ENCODE data around the gene CDCA5.
A peak's percentile ranks its signal among the peaks of the same experiment; 100 is the strongest.

Gene CDCA5

GRCh38 chr11:65100674-65101350, 17.0 kb upstream of the CDCA5 start:
- no peak for DNase-seq
- Histone ChIP-seq H3K27ac (no peak overlapping the region), H3K36me3 (peaks cover 17% of the 10 kb centered on the region), H3K27me3 (ENCODE audit: insufficient read depth, low read depth, severe bottlenecking) (no peaks in the 10 kb centered on the region), H3K9me3 (ENCODE audit: severe bottlenecking) (no peaks in the 10 kb centered on the region), H3K4me3 (ENCODE audit: low read depth, low read length) (no peak overlapping the region)
- no peak for TF ChIP-seq CTCF (IDR thresholded peaks at IDR 0.05; ENCODE audit: low read depth, low read length)

- Histone ChIP-seq H3K27me3 (ENCODE audit: insufficient read depth, low read depth, severe bottlenecking) (no peaks in the 10 kb centered on the region), H3K4me3 (ENCODE audit: low read depth, low read length) (peak overlapping the region; percentile 70), H3K9me3 (ENCODE audit: severe bottlenecking) (no peaks in the 10 kb centered on the region), H3K36me3 (peaks cover 15% of the 10 kb centered on the region), H3K27ac (peak overlapping the region; percentile 92)
- no peak for DNase-seq
- no peak for TF ChIP-seq CTCF (IDR thresholded peaks at IDR 0.05; ENCODE audit: low read depth, low read length)
Measured at GRCh38 chr11:65096926-65097325, 13.1 kb upstream of the CDCA5 start.

- H3K9me3 ChIP-seq (ENCODE audit: severe bottlenecking) = no peaks in the 10 kb centered on the region
- peaks cover 15% of the 10 kb centered on the region for H3K36me3 ChIP-seq
- TF ChIP-seq CTCF (IDR thresholded peaks at IDR 0.05; ENCODE audit: low read depth, low read length) = no peak
- peak within 1 kb of the TSS; percentile 70 for H3K4me3 ChIP-seq (ENCODE audit: low read depth, low read length)
- no peaks in the 10 kb centered on the region for H3K27me3 ChIP-seq (ENCODE audit: insufficient read depth, low read depth, severe bottlenecking)
- peak within 1 kb of the TSS; percentile 92 for H3K27ac ChIP-seq
- DNase-seq = peak; percentile 90
Measured at GRCh38 chr11:65095974-65096806, 12.3 kb upstream of the CDCA5 start, which contains the start of gene VPS51. TSS of gene VPS51 (plus strand) at chr11:65096214. CDS start at chr11:65096251, 37 bp downstream.

- Histone ChIP-seq H3K4me3 (ENCODE audit: low read depth, low read length) (no peak overlapping the region), H3K9me3 (ENCODE audit: severe bottlenecking) (no peaks in the 10 kb centered on the region), H3K27me3 (ENCODE audit: insufficient read depth, low read depth, severe bottlenecking) (no peaks in the 10 kb centered on the region), H3K27ac (peak overlapping the region; percentile 92; the same call in 1 of the 2 replicates), H3K36me3 (peaks cover 15% of the 10 kb centered on the region)
- DNase-seq = no peak
- TF ChIP-seq CTCF (IDR thresholded peaks at IDR 0.05; ENCODE audit: low read depth, low read length) = no peak
Measured at GRCh38 chr11:65095427-65095826, 11.6 kb upstream of the CDCA5 start.

- DNase-seq = no peak
- H3K4me3 ChIP-seq (ENCODE audit: low read depth, low read length) = no peak overlapping the region
- H3K9me3 ChIP-seq (ENCODE audit: severe bottlenecking) = no peaks in the 10 kb centered on the region
- H3K27me3 ChIP-seq (ENCODE audit: insufficient read depth, low read depth, severe bottlenecking) = no peaks in the 10 kb centered on the region
- H3K27ac ChIP-seq = no peak overlapping the region
- TF ChIP-seq CTCF (IDR thresholded peaks at IDR 0.05; ENCODE audit: low read depth, low read length) = no peak
- H3K36me3 ChIP-seq = peaks cover 9% of the 10 kb centered on the region
Measured at GRCh38 chr11:65090628-65091027, 6.8 kb upstream of the CDCA5 start.

Measured in WERI-Rb-1 (cell line).